GM23338 (cell line): Measurements from ENCODE around the gene ZNF513. TPM values are rescaled to one million over a fixed set of nuclear protein-coding genes. Genes with fewer than 3 reads are reported as not detected.
A peak's percentile ranks its signal among the peaks of the same experiment; 100 is the strongest.

Source experiments
- ATAC-seq: fragments of 200-7000 bp; cut with Tn5 transposase; 3 replicates; pipeline ENCODE4 v1.9.1; 2020
- DNase-seq: peaks from one replicate; pipeline ENCODE4 v3.0.0-alpha.2; 2015; ENCODE audit warnings: low spot score
- H2AFZ ChIP-seq: fragments of 200-600 bp; sonication (generic); 2 replicates; pipeline ENCODE4 v1.8.0; 2016; ENCODE audit warnings: antibody characterized with exemption, mild to moderate bottlenecking, moderate library complexity
- H3F3A ChIP-seq: fragments of 200-600 bp; sonication (generic); replicated peaks from 2 replicates; pipeline ENCODE4 v1.8.0; 2017; ENCODE audit warnings: antibody characterized with exemption, mixed run types, low read depth
- H3K27ac ChIP-seq: fragments of 200-600 bp; sonication (generic); 2 replicates; pipeline ENCODE4 v1.6.1; 2016; ENCODE audit warnings: low read depth
- H3K27me3 ChIP-seq: fragments of 200-600 bp; sonication (generic); 2 replicates; pipeline ENCODE4 v1.8.0; 2016; ENCODE audit warnings: mild to moderate bottlenecking, mixed run types, moderate library complexity; ENCODE audit not compliant: insufficient read depth
- H3K36me3 ChIP-seq: fragments of 200-600 bp; sonication (generic); 2 replicates; pipeline ENCODE4 v1.8.0; 2016; ENCODE audit warnings: mild to moderate bottlenecking; ENCODE audit not compliant: insufficient read depth
- H3K4me1 ChIP-seq: fragments of 200-600 bp; sonication (generic); 2 replicates; pipeline ENCODE4 v1.8.0; 2016; ENCODE audit warnings: mild to moderate bottlenecking, moderate library complexity; ENCODE audit not compliant: insufficient read depth
- H3K4me2 ChIP-seq: fragments of 200-600 bp; sonication (generic); 2 replicates; pipeline ENCODE4 v1.7.1; 2017; ENCODE audit warnings: mixed run types
- H3K4me3 ChIP-seq: fragments of 200-600 bp; sonication (generic); 2 replicates; pipeline ENCODE4 v1.6.1; 2016; ENCODE audit warnings: mixed run types
- H3K79me2 ChIP-seq: fragments of 200-600 bp; sonication (generic); replicated peaks from 2 replicates; pipeline ENCODE4 v1.8.0; 2017; ENCODE audit warnings: mild to moderate bottlenecking; ENCODE audit not compliant: insufficient read depth
- H3K9me2 ChIP-seq: fragments of 200-600 bp; sonication (generic); 2 replicates; pipeline ENCODE4 v1.8.0; 2017; ENCODE audit not compliant: insufficient read depth
- H4K20me1 ChIP-seq: fragments of 200-600 bp; sonication (generic); replicated peaks from 2 replicates; pipeline ENCODE4 v1.8.0; 2017; ENCODE audit warnings: mild to moderate bottlenecking; ENCODE audit not compliant: insufficient read depth
- H3K27ac Mint-ChIP-seq: 2 replicates; pipeline ENCODE4 v1.8.0; 2020; ENCODE audit warnings: inconsistent platforms, mild to moderate bottlenecking, moderate library complexity, mixed read lengths
- H3K27me3 Mint-ChIP-seq: 3 replicates; pipeline ENCODE4 v1.8.0; 2022; ENCODE audit warnings: low read depth, mild to moderate bottlenecking, moderate library complexity, mixed read lengths, inconsistent platforms; ENCODE audit not compliant: insufficient read depth, poor library complexity
- H3K36me3 Mint-ChIP-seq: 3 replicates; pipeline ENCODE4 v1.8.0; 2021; ENCODE audit warnings: low read depth, mild to moderate bottlenecking, inconsistent platforms, moderate library complexity, mixed read lengths
- H3K4me1 Mint-ChIP-seq: 3 replicates; pipeline ENCODE4 v1.8.0; 2020; ENCODE audit warnings: mild to moderate bottlenecking, inconsistent platforms, mixed read lengths
- H3K4me3 Mint-ChIP-seq: 3 replicates; pipeline ENCODE4 v1.8.0; 2021; ENCODE audit warnings: moderate library complexity, mild to moderate bottlenecking, inconsistent platforms, mixed read lengths
- H3K9me3 Mint-ChIP-seq: 3 replicates; pipeline ENCODE4 v1.8.0; 2020; ENCODE audit warnings: moderate library complexity, mild to moderate bottlenecking, inconsistent platforms, mixed read lengths
- CREB1 ChIP-seq: fragments of 250-450 bp; sonication (Bioruptor Pico); IDR thresholded peaks from 2 replicates; pipeline ENCODE4 v1.5.0; 2020; ENCODE audit warnings: low read depth, mild to moderate bottlenecking, moderate library complexity
- CTCF ChIP-seq, 2 experiments: fragments of 200-600 bp in 1 of 2; sonication (generic) in 1 of 2; conservative IDR thresholded peaks; 2 replicates each; pipeline versions ENCODE4 v1.5.1 to v1.6.1; 2016 to 2017; ENCODE audit warnings: antibody characterized with exemption in 2 of 2, low read depth in 2 of 2, mild to moderate bottlenecking in 2 of 2, moderate library complexity in 1 of 2
- EZH2 ChIP-seq: fragments of 200-600 bp; sonication (generic); IDR thresholded peaks from one replicate; pipeline ENCODE4 v1.8.0; 2017; ENCODE audit warnings: antibody characterized with exemption, mild to moderate bottlenecking, low read depth; ENCODE audit not compliant: unreplicated experiment
- JUNB ChIP-seq: IDR thresholded peaks from one replicate; pipeline ENCODE4 v1.6.1; 2016; ENCODE audit warnings: antibody characterized with exemption; ENCODE audit not compliant: unreplicated experiment
- NANOG ChIP-seq: IDR thresholded peaks from 2 replicates; pipeline ENCODE4 v1.6.1; 2016; ENCODE audit warnings: antibody characterized with exemption, borderline replicate concordance
- POLR2AphosphoS5 ChIP-seq: IDR thresholded peaks from 2 replicates; pipeline ENCODE4 v1.6.1; 2016; ENCODE audit warnings: antibody characterized with exemption, low read depth
- REST ChIP-seq: IDR thresholded peaks from one replicate; pipeline ENCODE4 v1.6.1; 2018; ENCODE audit warnings: antibody characterized with exemption; ENCODE audit not compliant: unreplicated experiment
- STAT1 ChIP-seq: IDR thresholded peaks from one replicate; pipeline ENCODE4 v1.6.1; 2016; ENCODE audit warnings: antibody characterized with exemption; ENCODE audit not compliant: unreplicated experiment
- ZNF331 ChIP-seq: fragments of 250-450 bp; sonication (Bioruptor Pico); IDR thresholded peaks from 2 replicates; pipeline ENCODE4 v1.5.0; 2020; ENCODE audit warnings: low read depth, mild to moderate bottlenecking, moderate library complexity
- ZNF462 ChIP-seq: fragments of 250-450 bp; sonication (Bioruptor Pico); IDR thresholded peaks from 2 replicates; pipeline ENCODE4 v1.5.0; 2020; ENCODE audit warnings: mild to moderate bottlenecking, moderate library complexity
- polyA plus RNA-seq: library from polyadenylated mRNA; unstranded; fragments of >200 nt; fragmentation: Nextera tagmentation; extraction: Ambion mirVana; gene quantifications from 2 replicates; pipeline ENCODE4 v1.2.1, GENCODE V29; 2016
- total RNA-seq: library from RNA; depleted of rRNA; stranded (reverse); fragments of >200 nt; shearing (Covaris generic); gene quantifications from 2 replicates; pipeline ENCODE4 v1.2.3, GENCODE V29; 2014

The ZNF513 gene
- total and polyA plus RNA-seq, 2 experiments from 2014 or later = 10.4 to 13.2 TPM

- TF ChIP-seq REST = no peak
- TF ChIP-seq STAT1 = no peak
- TF ChIP-seq CREB1 (CRISPR knock-in tag) = no peak
- TF ChIP-seq JUNB = no peak
Measured at GRCh38 chr2:27416151-27416550, 35.6 kb upstream of the ZNF513 start (continued).

GRCh38 chr2:27412419-27413152 is 32.1 kb upstream of the ZNF513 start:
- H3K27ac ChIP-seq = no peak overlapping the region
- H3K4me2 ChIP-seq = no peak overlapping the region
- no peak overlapping the region for H3K27ac Mint-ChIP-seq
- peak overlapping the region; percentile 69; the same call in 1 of the 2 replicates for H2AFZ ChIP-seq
- H3K9me2 ChIP-seq = peaks cover 10% of the 10 kb centered on the region; the same call in 1 of the 2 replicates
- 0 out of 2 replicates have a peak, but pooled peaks cover 7% of the 10 kb centered on the region for H3K4me1 ChIP-seq
- no peaks in the 10 kb centered on the region for H3K27me3 ChIP-seq
- no peak overlapping the region for H3K4me3 ChIP-seq
- no peak overlapping the region for H3K4me3 Mint-ChIP-seq
- H3K27me3 Mint-ChIP-seq = peaks cover 9% of the 10 kb centered on the region
- H3K79me2 ChIP-seq = peaks cover 16% of the 10 kb centered on the region
- no peak for DNase-seq
- H3K9me3 Mint-ChIP-seq = peaks cover 5% of the 10 kb centered on the region; the same call in 1 of the 3 replicates
- peaks cover 1% of the 10 kb centered on the region; the same call in 1 of the 2 replicates for H3F3A ChIP-seq
- TF ChIP-seq CTCF (conservative IDR thresholded peaks at IDR 0.05; ENCODE audit: low read depth in 2 of 2) (no peak), EZH2 (no peak), ZNF331 (CRISPR knock-in tag) (no peak), POLR2AphosphoS5 (no peak), STAT1 (no peak), ZNF462 (CRISPR knock-in tag) (no peak), NANOG (no peak), CREB1 (CRISPR knock-in tag) (no peak)
- peaks cover 5% of the 10 kb centered on the region; the same call in 2 of the 3 replicates for H3K4me1 Mint-ChIP-seq
- ATAC-seq = no peak
- peaks cover 4% of the 10 kb centered on the region for H4K20me1 ChIP-seq
- H3K36me3 ChIP-seq = 0 out of 2 replicates have a peak, but pooled peaks cover 2% of the 10 kb centered on the region
- peaks cover 6% of the 10 kb centered on the region for H3K36me3 Mint-ChIP-seq
